Amygdala (tissue), 56 donors: ENCODE measurements around the gene RAPGEF3.

ENCODE experiments used
- DNase-seq, 56 donors: peaks; one replicate each; lab custom pipeline; 2025; lab: John Stamatoyannopoulos, UW

RAPGEF3 gene

DNA sequence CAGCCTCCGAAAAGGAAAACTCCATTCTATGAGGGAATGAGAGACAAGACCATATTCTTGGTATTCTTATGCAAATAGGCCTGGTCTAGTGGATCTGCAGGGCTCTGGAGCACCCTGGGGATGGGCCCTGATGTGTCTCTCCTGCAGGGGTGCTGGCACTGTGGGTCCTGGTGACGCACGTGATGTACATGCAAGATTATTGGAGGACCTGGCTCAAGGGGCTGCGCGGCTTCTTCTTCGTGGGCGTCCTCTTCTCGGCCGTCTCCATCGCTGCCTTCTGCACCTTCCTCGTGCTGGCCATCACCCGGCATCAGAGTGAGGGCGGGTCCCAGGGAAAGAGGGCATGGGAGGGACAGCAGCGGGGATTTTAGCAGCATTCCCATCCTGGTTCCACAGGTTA, 20.2 kb upstream of the RAPGEF3 start:
- peak in 8 of 56 donors; percentile 40 to 65 (median 56) for DNase-seq

- peak in 54 of 56 donors; percentile 56 to 99 (median 90) for DNase-seq
Measured at GRCh38 chr12:47777741-47778558, 19.3 kb upstream of the RAPGEF3 start.

DNA sequence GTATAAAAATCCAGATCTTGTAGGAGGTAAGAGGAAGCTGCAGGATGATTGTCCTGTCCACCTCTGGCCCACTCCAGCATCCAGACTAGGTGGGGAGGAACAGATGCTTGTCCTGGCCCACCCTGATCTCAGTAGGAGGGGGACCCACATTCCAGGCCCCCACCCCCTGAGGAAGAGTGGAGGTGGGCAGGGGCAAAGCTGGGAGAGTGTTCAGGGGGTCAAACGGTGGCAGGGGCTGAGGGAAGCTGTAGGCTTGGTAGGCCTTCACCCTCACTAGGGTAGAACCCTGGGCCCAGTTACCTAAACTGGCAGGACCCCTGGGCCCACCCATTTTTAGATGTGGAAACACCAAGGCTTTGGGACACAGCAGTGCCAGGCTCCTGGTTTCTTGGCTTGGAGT, 18.5 kb upstream of the RAPGEF3 start:
- DNase-seq: peak in 1 of 56 donors; percentile 48

DNA sequence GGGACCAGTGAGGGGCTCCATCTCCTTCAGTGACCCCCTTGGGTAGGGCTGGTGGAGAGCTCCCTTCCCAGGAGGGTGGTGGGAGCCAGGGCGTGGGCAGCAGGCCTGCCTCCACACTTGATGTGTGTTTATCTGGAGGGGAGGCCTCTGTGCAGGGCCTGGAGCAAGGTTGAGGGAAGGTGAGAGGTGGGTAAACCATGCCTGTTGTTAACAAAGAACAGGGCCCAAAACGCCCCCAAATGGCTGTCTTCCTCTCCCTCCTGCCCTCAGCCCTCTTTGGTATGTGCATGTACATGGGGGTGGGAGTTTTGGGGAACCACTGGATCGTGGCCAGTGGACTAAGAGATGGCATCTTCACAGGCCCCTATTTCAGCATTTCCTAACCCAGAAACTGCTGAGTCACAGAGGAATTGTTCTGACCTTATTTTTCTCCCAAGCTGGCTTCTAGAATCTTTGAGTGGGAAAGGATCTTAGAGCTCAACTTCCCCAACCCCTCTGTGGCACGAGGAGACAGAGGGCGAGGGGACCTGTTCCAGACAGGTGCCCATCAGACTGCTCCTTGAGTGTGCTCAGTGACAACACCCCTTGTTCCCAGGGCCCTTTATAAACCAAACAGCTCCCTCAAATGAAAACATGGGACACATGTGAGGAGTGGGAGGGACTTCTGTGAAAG, 17.9 kb upstream of the RAPGEF3 start:
- DNase-seq: peak in 2 of 56 donors; percentile 27 to 30

DNA sequence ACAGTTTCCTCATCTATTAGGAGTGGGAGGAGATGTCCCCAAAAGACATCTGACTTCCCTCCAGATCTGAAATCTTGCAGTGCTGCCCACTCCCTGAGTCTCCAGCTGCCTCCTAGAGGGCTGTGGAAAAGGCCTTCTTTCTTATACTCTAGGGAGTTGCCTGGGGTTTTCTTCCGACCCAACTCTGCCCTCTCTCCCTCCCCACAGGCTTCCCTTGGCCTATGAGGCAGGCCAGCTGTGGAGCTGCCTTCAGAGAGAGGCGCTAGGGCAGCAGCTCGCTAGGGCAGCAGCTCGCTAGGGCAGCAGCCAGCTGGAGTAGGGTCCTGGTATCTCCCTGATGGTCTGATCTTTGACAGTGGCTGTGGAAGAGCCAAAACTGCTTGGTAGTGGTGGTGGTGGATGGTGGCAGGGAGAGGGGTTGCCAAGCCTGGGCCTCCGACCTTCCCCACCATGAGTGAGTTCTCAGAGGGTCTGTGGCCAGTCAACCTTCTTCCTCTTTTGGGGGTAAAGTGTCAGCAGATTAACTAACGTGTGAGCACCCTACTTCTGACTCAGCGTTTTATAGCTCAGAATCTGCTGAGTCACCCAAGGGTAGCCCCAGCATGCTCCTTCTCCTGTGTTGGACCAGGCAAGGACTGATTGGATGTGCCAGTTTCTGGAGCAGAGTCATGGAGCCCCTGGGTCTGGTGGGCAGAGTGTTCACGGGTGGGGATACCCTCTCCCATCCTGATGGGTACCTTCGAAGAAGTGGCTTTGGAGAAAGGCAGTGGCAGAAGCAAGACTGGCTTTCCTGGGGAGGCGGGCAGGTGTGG, 16.6 kb upstream of the RAPGEF3 start:
- peak in 36 of 56 donors; percentile 18 to 74 (median 50) for DNase-seq

DNA sequence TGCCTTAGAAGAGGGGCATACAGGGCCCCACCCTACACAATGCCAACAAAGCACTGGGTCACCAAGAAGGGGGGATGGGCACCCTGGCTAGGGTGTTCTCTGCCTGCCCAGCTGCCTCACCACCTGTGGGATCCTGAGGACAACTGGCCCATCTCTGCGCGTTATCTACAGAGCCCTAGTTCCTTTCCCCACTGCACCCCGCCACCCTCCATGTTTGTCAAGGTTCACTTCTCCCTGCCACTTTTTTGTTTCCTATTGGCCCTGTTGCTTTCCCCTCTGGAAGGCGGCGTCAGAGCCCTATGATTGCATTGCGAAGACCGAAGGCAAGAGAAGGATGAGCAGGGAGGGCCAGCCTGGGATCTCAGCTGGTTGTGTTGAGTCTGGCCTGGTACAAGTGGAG, 16.0 kb upstream of the RAPGEF3 start:
- peak in 6 of 56 donors; percentile 24 to 51 (median 33) for DNase-seq

GRCh38 chr12:47773858-47774580, 15.3 kb upstream of the RAPGEF3 start:
- peak in 6 of 56 donors; percentile 24 to 58 (median 50) for DNase-seq

DNA sequence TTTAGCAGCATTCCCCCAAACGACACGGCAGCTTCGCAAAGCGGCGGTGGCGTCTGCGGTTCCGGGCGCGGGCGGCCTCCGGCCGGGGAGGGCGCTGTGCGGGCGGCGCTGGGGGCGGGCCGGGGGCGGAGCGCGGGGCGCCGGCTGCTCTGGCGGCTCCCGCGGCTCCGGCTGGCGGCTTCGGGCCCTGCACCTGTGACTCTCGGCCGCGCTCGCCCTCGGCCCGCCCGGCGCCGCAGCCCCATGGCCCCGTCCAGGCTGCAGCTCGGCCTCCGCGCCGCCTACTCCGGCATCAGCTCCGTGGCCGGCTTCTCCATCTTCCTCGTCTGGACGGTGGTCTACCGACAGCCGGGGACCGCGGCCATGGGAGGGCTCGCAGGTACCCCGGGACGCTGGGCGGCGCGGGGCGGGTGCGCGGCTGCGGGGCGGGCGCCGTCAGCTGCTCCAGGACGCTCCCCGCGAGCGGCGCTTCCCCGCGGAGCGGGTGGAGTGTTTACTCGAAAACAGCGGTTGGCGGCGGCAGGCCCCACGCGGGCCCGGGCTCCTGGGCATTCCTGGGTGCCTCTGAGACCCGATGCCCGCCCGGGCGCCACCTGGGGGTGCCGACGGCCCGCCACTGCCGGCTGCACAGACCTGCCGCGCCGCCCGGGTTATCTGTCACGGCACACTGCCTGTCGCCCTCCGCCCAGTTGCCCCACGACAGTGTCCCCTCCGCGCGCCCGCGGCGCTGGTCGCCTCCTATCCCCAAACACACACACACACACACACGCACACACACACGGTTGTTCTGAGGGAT, 14.6 kb upstream of the RAPGEF3 start, which contains the start of gene SLC48A1:
Gene SLC48A1 (plus strand): TSS at position 177 of the 796 bp plus-strand sequence. CDS start 67 bp downstream, at position 244.
- peak in 48 of 56 donors; percentile 25 to 82 (median 58) for DNase-seq

DNA sequence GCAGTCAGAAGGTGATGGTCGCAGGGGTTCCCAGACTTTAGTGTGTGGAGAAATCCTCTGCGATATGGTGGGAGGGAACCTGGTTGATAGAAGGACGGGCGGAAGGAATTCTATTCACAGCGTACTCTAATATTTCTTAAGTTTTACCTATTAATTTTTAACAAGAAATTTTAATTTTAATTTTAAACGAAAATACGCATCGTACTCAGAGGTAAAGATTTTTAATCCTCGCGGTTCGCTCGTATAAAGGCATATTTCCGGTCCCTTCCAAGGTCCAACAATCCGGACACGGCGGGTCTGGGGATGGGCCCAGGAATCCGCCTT, 14.0 kb upstream of the RAPGEF3 start:
- no peak for DNase-seq

- DNase-seq: peak in 5 of 56 donors; percentile 15 to 41 (median 30)
Measured at GRCh38 chr12:47772094-47772660, 13.5 kb upstream of the RAPGEF3 start.

DNA sequence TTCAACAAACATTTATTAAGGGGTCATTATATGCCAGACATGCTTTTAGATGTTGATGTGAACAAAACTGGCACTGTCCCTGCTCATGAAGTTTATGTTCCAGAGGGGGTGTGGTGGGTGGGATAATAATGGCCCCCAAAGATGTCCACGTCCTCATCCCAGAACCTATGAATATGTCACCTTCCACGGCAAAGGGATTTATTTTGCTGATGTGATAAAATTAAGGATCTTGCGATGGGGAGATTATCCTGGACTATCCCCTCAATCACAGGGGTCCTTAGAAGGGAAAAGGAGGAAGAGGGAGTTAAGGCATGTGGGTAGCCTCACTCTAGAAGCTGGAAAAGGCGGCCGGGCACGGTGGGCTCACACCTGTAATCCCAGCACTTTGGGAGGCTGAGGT, 12.6 kb upstream of the RAPGEF3 start:
- DNase-seq: no peak

DNA sequence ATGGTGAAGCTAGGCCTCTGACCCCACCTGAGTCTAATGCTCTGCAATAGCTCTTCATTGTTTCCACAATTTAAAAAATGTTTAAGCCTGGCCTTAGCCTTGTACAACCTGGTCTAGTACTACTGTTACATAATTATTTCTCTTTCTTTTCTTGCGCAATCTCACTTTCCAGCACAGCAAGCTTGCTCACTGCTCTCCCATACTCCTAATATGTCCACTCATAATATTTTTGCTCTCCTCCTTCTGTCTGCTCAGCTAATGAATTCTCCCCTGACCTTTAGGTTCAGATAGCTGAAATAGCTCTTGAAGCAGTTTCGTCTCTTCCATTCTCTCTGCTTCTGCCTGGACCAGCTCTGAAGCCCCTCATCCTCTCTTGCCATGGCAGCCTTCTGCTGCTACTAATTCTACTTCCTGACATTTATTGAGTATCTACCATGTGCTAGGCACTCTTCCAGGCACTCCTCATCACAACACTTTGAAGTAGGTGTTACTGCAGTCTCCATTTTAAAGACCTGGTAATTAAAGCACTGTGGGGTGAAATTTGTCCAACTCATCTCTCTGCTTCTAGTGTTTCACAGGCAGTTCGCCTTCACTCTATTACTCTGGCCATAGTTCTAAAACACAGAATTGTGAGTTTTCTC, 11.5 kb upstream of the RAPGEF3 start:
- DNase-seq: no peak

GRCh38 chr12:47769234-47770085, 10.8 kb upstream of the RAPGEF3 start:
- DNase-seq: no peak

- DNase-seq: no peak
Measured at GRCh38 chr12:47768323-47768811, 9.7 kb upstream of the RAPGEF3 start.

GRCh38 chr12:47767216-47767724, 8.6 kb upstream of the RAPGEF3 start:
- DNase-seq: peak in 22 of 56 donors; percentile 19 to 66 (median 38)

DNA sequence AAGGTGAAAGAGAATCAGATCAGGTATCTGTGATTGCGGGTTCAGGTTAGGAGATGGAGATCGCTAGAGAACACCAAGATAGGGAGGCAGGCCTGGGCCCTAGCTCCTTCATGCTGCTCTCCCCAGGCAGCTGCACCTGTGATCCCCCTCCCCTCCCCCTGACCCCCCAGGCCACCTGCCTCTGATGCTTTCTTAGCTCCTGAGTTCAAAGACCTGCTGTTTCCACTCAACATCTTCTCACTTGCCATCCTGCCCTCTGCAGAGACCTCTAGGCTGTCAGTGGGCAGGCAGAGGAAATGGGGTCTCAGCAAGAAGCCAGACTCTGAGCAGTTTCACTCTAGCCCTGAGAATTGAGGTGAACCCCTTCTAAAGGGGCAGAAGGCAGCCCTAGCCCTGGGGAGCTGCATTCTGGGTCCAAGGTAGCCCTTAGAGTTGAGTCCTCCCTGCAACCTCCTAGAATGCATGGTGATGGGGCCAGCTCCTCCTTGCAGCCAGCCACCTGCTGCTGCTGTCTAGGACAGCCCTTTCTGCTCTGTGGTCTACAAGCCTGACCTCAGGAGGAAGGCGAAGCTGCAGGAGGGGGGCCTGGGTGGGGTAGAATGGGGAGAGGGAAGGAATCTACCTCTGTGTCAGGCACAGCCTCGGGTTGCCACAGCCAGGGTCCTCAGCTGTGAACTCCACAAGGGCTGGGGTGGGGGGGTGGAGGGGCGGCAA, 8.0 kb upstream of the RAPGEF3 start:
- DNase-seq: no peak
